Activated naive CD4-positive, alpha-beta T cell treated with anti-CD3 and anti-CD28 coated beads, Interleukin-2, amount 10 ng/mL, durations not matched to agents 7 days and 5 days (primary cell): ENCODE data around the gene FBXL17.

ENCODE experiments used
- CTCF ChIA-PET: fragments of 350-600 bp; sonication (Branson Sonifier 250); formaldehyde crosslinking; loops from one replicate; lab custom pipeline; 2021; ENCODE audit warnings: antibody characterized with exemption; lab: Charles Lee
- DNase-seq: peaks from one replicate; pipeline ENCODE4 v3.0.0-alpha.2; 2020
- H3K27ac Mint-ChIP-seq: one replicate; pipeline ENCODE4 v1.8.0; 2021; ENCODE audit warnings: mild to moderate bottlenecking, moderate library complexity, mixed read lengths
- H3K27me3 Mint-ChIP-seq: one replicate; pipeline ENCODE4 v1.8.0; 2021; ENCODE audit warnings: mild to moderate bottlenecking, mixed read lengths
- H3K36me3 Mint-ChIP-seq: one replicate; pipeline ENCODE4 v1.8.0; 2021; ENCODE audit warnings: mixed read lengths
- H3K4me1 Mint-ChIP-seq: one replicate; pipeline ENCODE4 v1.8.0; 2021; ENCODE audit warnings: mixed read lengths
- H3K4me3 Mint-ChIP-seq: one replicate; pipeline ENCODE4 v1.8.0; 2021; ENCODE audit warnings: mild to moderate bottlenecking, moderate library complexity, mixed read lengths
- H3K9me3 Mint-ChIP-seq: one replicate; pipeline ENCODE4 v1.8.0; 2021; ENCODE audit warnings: mixed read lengths

Gene FBXL17

GRCh38 chr5:107817951-107818350, 563.9 kb downstream of the FBXL17 start:
- Mint-ChIP-seq H3K27ac (no peak overlapping the region), H3K4me3 (no peak overlapping the region), H3K9me3 (peaks cover 4% of the 10 kb centered on the region), H3K27me3 (peaks cover 19% of the 10 kb centered on the region), H3K4me1 (no peaks in the 10 kb centered on the region), H3K36me3 (no peaks in the 10 kb centered on the region)
- CTCF ChIA-PET: no interaction called here
- no peak for DNase-seq

GRCh38 chr5:107817436-107817835, 564.5 kb downstream of the FBXL17 start:
- no peaks in the 10 kb centered on the region for H3K4me1 Mint-ChIP-seq
- CTCF ChIA-PET: interaction anchor here (0.7 kb wide), 1 partner anchor 212 kb away, joined by 3 read pairs; no protein-coding TSS in a partner anchor
- peaks cover 24% of the 10 kb centered on the region for H3K27me3 Mint-ChIP-seq
- H3K36me3 Mint-ChIP-seq: no peaks in the 10 kb centered on the region
- no peak overlapping the region for H3K27ac Mint-ChIP-seq
- no peak overlapping the region for H3K4me3 Mint-ChIP-seq
- peaks cover 4% of the 10 kb centered on the region for H3K9me3 Mint-ChIP-seq
- no peak for DNase-seq

GRCh38 chr5:107815109-107815508, 566.8 kb downstream of the FBXL17 start:
- Mint-ChIP-seq H3K27me3 (peaks cover 35% of the 10 kb centered on the region), H3K4me3 (no peak overlapping the region), H3K27ac (no peak overlapping the region), H3K9me3 (no peaks in the 10 kb centered on the region), H3K36me3 (no peaks in the 10 kb centered on the region), H3K4me1 (no peaks in the 10 kb centered on the region)
- CTCF ChIA-PET: no interaction called here
- DNase-seq: no peak

- DNase-seq: no peak
- Mint-ChIP-seq H3K27me3 (peaks cover 36% of the 10 kb centered on the region), H3K36me3 (no peaks in the 10 kb centered on the region), H3K9me3 (no peaks in the 10 kb centered on the region), H3K27ac (no peak overlapping the region), H3K4me1 (no peaks in the 10 kb centered on the region), H3K4me3 (no peak overlapping the region)
- CTCF ChIA-PET: no interaction called here
Observed at GRCh38 chr5:107814183-107814827, 567.6 kb downstream of the FBXL17 start.

- no peak for DNase-seq
- CTCF ChIA-PET: no interaction called here
- Mint-ChIP-seq H3K9me3 (no peaks in the 10 kb centered on the region), H3K4me3 (no peak overlapping the region), H3K27ac (no peak overlapping the region), H3K4me1 (no peaks in the 10 kb centered on the region), H3K27me3 (peaks cover 36% of the 10 kb centered on the region), H3K36me3 (no peaks in the 10 kb centered on the region)
Observed at GRCh38 chr5:107813559-107813958, 568.3 kb downstream of the FBXL17 start.

GRCh38 chr5:107812570-107813141, 569.2 kb downstream of the FBXL17 start:
- no peak for DNase-seq
- Mint-ChIP-seq H3K36me3 (no peaks in the 10 kb centered on the region), H3K9me3 (no peaks in the 10 kb centered on the region), H3K4me3 (no peak overlapping the region), H3K27me3 (peaks cover 36% of the 10 kb centered on the region), H3K27ac (no peak overlapping the region), H3K4me1 (no peaks in the 10 kb centered on the region)
- CTCF ChIA-PET: no interaction called here

GRCh38 chr5:107809201-107810034, 572.5 kb downstream of the FBXL17 start:
- Mint-ChIP-seq H3K4me3 (no peak overlapping the region), H3K9me3 (peaks cover 2% of the 10 kb centered on the region), H3K4me1 (peaks cover 12% of the 10 kb centered on the region), H3K36me3 (no peaks in the 10 kb centered on the region), H3K27me3 (peaks cover 21% of the 10 kb centered on the region), H3K27ac (no peak overlapping the region)
- CTCF ChIA-PET: no interaction called here
- no peak for DNase-seq
